NCI-H128 (cell line): ENCODE results near the gene RCOR1.

Experiments
- DNase-seq: peaks from one replicate; lab custom pipeline; 2025; ENCODE audit not compliant: unreplicated experiment; lab: John Stamatoyannopoulos, UW

Gene RCOR1

DNA sequence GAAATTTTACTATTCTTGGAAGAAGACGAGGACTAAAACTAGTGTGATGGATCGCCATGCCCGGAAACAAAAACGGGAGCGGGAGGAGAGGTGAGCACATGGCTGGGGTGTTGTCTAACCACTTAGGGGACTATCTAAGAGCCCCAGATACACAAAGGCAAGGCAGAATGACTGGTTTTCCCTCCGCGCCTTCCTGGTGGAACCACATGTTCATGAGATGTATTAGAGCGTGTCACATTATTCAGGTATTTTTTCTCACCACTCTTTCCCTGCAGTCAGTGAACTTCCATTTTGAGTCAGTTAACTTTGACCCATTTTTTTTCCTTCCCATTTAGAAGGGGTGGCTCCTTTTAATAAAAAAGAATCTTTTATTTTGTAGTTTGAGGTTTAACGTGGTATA, 116.0 kb downstream of the RCOR1 start:
- DNase-seq = no peak

DNA sequence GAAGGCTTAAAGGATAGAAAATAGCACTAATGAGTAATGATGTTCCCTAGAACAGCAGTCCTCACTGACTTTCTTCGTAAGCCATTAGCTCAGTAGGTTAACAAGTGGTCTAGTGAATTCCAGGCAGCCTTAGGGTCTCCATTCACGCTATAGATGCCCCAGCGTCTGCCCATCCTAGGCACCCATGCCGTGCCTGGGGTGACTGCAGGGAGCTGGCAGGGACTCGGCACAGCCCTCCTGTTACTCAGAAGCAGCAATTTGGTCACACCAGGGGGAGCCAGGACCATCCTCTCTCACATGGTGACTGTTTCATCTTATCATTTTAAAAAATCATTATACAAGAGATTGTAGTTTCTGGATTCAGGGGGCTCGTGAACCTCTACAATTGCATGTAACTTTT, 118.8 kb downstream of the RCOR1 start:
- no peak for DNase-seq

DNA sequence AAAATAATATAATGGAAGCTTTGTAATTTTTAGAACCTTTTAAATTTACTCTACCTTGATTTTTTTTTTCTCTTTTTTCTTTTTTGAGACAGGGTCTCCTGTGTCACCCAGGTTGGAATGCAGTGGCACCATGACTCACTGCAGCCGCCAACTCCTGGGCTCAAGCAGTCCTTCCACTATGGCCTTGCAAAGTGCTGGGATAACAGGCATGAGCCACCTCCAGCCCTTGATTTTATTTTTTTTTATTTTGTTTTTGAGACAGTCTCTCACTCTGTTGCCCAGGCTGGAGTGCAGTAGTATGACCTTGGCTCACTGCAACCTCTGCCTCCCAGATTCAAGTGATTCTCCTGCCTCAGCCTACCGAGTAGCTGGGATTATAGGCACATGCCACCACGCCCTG, 119.5 kb downstream of the RCOR1 start:
- no peak for DNase-seq

GRCh38 chr14:102717276-102717675, 124.8 kb downstream of the RCOR1 start:
- DNase-seq = no peak

- no peak for DNase-seq
These were observed 130.2 kb downstream of the RCOR1 start for GRCh38 chr14:102722646-102723045.

GRCh38 chr14:102723650-102724049, 131.2 kb downstream of the RCOR1 start:
- DNase-seq = no peak

GRCh38 chr14:102726191-102726949, 133.9 kb downstream of the RCOR1 start:
- DNase-seq = no peak

DNA sequence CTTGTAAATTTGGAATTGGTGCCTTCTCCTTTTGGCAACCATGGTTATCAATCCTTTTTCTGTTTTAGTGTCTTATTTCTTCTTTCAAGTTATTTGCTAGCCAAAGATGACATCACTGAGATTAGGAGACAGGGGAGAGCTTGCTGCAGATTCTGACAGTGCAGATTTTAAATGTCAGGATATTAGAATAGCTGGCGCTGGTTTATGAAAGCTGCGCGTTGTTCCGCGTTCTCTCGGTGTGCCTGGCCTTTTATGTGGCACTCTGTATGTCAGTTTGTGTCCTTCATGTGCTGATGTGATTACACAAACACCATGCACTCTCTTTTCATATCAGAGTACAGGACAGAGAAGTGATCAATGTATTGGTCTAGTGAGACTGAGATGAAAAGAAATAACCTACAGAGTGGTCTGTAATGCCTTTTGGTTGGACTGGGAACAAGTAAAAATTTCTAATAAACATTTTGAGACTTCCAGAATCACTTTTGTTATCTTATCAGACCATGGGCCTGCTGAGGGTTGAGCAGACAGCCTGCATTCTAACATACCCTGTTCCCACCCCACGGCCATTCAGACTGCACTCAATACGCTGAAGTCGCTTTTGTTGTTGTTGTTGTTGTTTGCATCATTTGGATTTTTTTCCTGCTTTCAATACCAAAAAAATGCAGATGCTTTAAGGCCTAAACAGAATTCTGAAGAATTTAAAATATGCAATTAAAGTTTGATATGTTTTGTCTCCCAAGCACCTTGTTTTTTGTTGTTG, 135.1 kb downstream of the RCOR1 start:
- no peak for DNase-seq

DNA sequence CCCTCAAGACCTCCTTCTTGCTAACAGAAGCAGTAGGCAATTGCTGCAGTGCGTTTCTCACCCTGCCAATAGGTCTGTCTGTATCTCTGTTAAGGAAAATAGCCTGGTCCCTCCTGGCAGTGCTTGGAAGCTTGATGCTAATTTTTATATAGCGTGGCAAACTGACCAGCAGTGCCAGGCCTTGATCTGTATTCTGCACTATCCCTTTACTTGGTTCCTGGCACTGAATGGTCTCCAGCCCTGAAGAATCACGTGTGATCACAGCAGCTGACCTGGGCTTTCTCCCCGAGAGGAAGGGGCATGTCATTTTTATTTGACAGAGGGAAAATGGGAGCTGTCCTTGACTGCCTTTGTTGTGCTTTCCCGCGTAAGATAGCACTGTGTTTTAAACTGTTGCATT, 136.1 kb downstream of the RCOR1 start:
- DNase-seq = no peak

- DNase-seq = no peak
These were observed 136.8 kb downstream of the RCOR1 start for GRCh38 chr14:102729268-102729667.

- DNase-seq = no peak
These were observed 137.4 kb downstream of the RCOR1 start for GRCh38 chr14:102729825-102730224.

GRCh38 chr14:102731101-102731870, 138.8 kb downstream of the RCOR1 start:
- no peak for DNase-seq

- no peak for DNase-seq
These were observed 139.7 kb downstream of the RCOR1 start for GRCh38 chr14:102731871-102732800.

GRCh38 chr14:102732924-102733323, 140.5 kb downstream of the RCOR1 start:
- no peak for DNase-seq

DNA sequence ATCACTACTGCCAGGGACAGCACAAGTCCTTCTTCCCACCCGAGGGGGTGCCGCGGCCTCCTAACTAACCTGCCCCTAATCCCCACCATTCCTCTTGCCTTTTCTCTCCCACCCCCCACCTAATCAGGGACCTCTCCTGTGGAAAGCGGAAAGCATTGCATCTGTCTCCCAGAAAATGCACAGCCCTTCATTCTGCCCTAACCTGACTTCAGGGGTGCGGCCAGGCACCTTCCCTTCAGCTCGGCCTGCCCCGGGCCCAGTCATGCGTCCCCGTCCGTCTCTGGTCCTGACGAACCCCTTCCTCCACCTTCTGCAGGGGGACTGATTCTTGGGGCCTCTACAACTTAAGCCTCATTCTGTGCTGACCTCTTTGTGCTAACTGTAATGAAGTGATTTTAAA, 140.9 kb downstream of the RCOR1 start:
- DNase-seq = no peak

DNA sequence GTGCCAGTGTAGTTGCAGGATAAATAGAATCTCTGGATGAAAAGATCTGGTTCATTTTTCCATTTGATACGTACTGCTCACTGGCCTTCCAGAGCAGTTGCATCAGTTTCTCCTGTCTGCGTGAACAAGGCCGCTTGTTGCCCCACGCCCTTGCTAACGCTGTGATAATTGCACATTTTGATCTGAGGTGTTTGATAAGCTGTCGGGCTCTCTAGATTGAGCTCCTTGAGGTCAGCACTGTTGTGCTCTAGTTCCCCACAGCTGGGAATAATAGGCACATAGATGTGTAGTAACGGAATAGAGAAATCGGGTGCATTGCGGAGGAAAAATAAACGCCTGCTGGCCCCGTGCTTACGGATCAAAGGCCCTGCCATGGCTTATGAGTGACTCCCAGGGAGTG, 142.0 kb downstream of the RCOR1 start:
- DNase-seq = no peak

- no peak for DNase-seq
These were observed 144.5 kb downstream of the RCOR1 start for GRCh38 chr14:102736956-102737355.

DNA sequence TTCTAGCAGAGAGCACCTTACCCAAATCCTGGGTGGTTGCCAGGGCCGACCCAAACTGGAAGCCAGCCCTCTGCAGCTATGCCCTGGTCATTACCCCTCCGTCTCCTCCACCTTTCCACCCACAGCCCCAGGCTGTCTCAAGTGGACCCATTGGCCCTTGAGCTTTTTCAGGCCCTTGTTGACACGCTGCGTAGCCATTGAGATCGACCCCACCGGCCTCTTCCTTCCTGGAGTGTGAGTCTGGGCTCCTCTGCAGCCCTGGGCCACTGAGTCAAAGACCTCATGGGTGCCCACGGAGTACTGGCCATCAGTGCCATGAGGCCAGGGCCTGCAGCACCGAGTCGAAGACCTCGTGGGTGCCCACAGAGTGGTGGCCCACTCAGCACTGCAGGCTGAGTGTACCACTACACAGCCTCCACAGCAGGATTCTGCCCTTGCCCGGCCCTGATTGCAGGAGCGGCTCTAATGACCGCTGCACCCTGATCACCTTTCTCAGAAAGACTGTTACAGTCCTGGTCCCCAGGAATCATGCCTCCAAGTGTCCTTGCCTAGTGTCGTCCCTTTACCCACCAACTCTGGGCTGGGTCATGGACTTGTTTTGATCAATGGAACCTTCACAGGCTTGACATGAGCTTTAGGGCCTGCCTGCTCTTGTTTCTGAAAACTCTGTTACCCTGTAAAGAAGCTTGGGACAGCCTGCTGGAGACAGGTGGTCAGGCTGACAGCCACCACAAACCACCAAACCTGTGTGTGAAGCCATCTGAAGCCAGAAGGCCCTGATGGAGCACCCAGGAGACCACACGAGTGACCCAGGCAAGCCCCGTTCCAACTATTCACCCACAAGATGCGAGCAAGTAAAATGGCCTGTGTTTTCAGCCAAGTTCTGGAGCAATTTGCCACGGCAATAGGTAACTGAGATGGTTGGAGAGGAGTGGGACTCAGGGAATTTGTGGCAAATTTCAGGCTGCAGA, 145.2 kb downstream of the RCOR1 start:
- no peak for DNase-seq

- no peak for DNase-seq
These were observed 146.1 kb downstream of the RCOR1 start for GRCh38 chr14:102738373-102739189.
